GM21737 (cell line): Measurements from ENCODE around the gene CHD9.
"Not testable (repeated sequence)": the region's sequence is repeated elsewhere in the genome, so short reads cannot be mapped to it uniquely, and the experiment has no call there.

Experiments
- ATAC-seq: cut with Tn5 transposase; IDR thresholded peaks from one replicate; pipeline ENCODE4 v1.9.1; 2021; ENCODE audit warnings: mild to moderate bottlenecking, moderate library complexity; ENCODE audit not compliant: unreplicated experiment

CHD9 gene

GRCh38 chr16:53130159-53131049 is 75.6 kb downstream of the CHD9 start:
- peak; percentile 80 for ATAC-seq

GRCh38 chr16:53131050-53131362 is 76.2 kb downstream of the CHD9 start:
- ATAC-seq: no peak

GRCh38 chr16:53131363-53132071 is 76.7 kb downstream of the CHD9 start:
- peak; percentile 17 for ATAC-seq

- no peak for ATAC-seq
These were observed 77.6 kb downstream of the CHD9 start for GRCh38 chr16:53132406-53132805.

- ATAC-seq: no peak
These were observed 80.5 kb downstream of the CHD9 start for GRCh38 chr16:53135329-53135728.

GRCh38 chr16:53142823-53143568 is 88.2 kb downstream of the CHD9 start:
- no peak for ATAC-seq

- ATAC-seq: no peak
These were observed 92.8 kb downstream of the CHD9 start for GRCh38 chr16:53147500-53148065.

- ATAC-seq: no peak
These were observed 96.0 kb downstream of the CHD9 start for GRCh38 chr16:53150769-53151168.

GRCh38 chr16:53152329-53152728 is 97.5 kb downstream of the CHD9 start:
- ATAC-seq: no peak

GRCh38 chr16:53153130-53153529 is 98.3 kb downstream of the CHD9 start:
- ATAC-seq: no peak

GRCh38 chr16:53154513-53154912 is 99.7 kb downstream of the CHD9 start:
- ATAC-seq: no peak

GRCh38 chr16:53156516-53156915 is 101.7 kb downstream of the CHD9 start:
- no peak for ATAC-seq

GRCh38 chr16:53159781-53160436 is 105.1 kb downstream of the CHD9 start:
- no peak for ATAC-seq

- no peak for ATAC-seq
These were observed 111.3 kb downstream of the CHD9 start for GRCh38 chr16:53166099-53166498.

- ATAC-seq: no peak
These were observed 114.0 kb downstream of the CHD9 start for GRCh38 chr16:53168744-53169143.

- no peak for ATAC-seq
These were observed 117.7 kb downstream of the CHD9 start for GRCh38 chr16:53172517-53172916.

- ATAC-seq: no peak
These were observed 120.3 kb downstream of the CHD9 start for GRCh38 chr16:53175118-53175517.

- ATAC-seq: no peak
These were observed 121.6 kb downstream of the CHD9 start for GRCh38 chr16:53176434-53176833.

GRCh38 chr16:53183442-53183841 is 128.7 kb downstream of the CHD9 start:
- ATAC-seq: no peak

- ATAC-seq: not testable (repeated sequence)
These were observed 130.9 kb downstream of the CHD9 start for GRCh38 chr16:53185741-53186140.

- no peak for ATAC-seq
These were observed 133.0 kb downstream of the CHD9 start for GRCh38 chr16:53187775-53188174.
